ENCODE results near the gene POLN. TPM values are rescaled to one million over a fixed set of nuclear protein-coding genes. Genes with fewer than 3 reads are reported as not detected.
A peak's percentile ranks its signal among the peaks of the same experiment; 100 is the strongest.

POLN gene
- polyA plus RNA-seq, 3 donors, result 0.08 to 0.33 (median 0.28) TPM

- Histone ChIP-seq H3K27me3 (ENCODE audit: control insufficient read depth in 2 of 2, insufficient read depth in 2 of 2, low read length in 2 of 2) (peaks cover 23 to 44% of the 10 kb centered on the region in 2 donors), H3K36me3 (replicated peaks in 1 of 2; ENCODE audit: control insufficient read depth in 1 of 2, insufficient read depth in 2 of 2, low read length in 2 of 2) (no peaks in the 10 kb centered on the region), H3K9me3 (replicated peaks in 1 of 2; ENCODE audit: control insufficient read depth in 1 of 2, insufficient read depth in 1 of 2, low read length in 2 of 2) (peaks cover 0 to 5% of the 10 kb centered on the region in 2 donors), H3K27ac (ENCODE audit: low read depth in 1 of 2, low read length in 2 of 2) (no peak overlapping the region), H3K9ac (ENCODE audit: insufficient read depth, low read length, poor library complexity, severe bottlenecking) (no peak overlapping the region), H3K4me3 (replicated peaks in 1 of 3; ENCODE audit: low read depth in 2 of 3, low read length in 3 of 3) (no peak overlapping the region), H2AFZ (ENCODE audit: insufficient read depth, low read depth, low read length, poor library complexity, severe bottlenecking) (no peak overlapping the region), H3K4me1 (ENCODE audit: control insufficient read depth in 1 of 2, insufficient read depth in 2 of 2, low read length in 2 of 2) (peaks cover 3 to 13% of the 10 kb centered on the region in 2 donors), H3K79me2 (ENCODE audit: insufficient read depth, low read length) (no peaks in the 10 kb centered on the region), H4K20me1 (ENCODE audit: insufficient read depth, low read length) (no peaks in the 10 kb centered on the region), H3K4me2 (replicated peaks; ENCODE audit: extremely low read depth, low read length, poor library complexity, severe bottlenecking) (peak overlapping the region; percentile 15)
- Mint-ChIP-seq H3K36me3 (no peaks in the 10 kb centered on the region), H3K27me3 (ENCODE audit: low read depth in 3 of 3) (peaks cover 37 to 66% (median 44%) of the 10 kb centered on the region in 3 donors), H3K27ac (no peak overlapping the region), H3K9me3 (peaks cover 0 to 10% (median 2%) of the 10 kb centered on the region in 7 donors), H3K4me3 (peak overlapping the region in 1 of 2 donors; percentile 62), H3K4me1 (peaks cover 2% of the 10 kb centered on the region)
- no peak for DNase-seq
- WGBS (ENCODE audit: insufficient coverage), result 3% methylated on average over 91 of the region's 102 CpGs
- no peak for TF ChIP-seq CTCF (IDR thresholded peaks at IDR 0.05)
- intact Hi-C loops (cut with micrococcal nuclease), result no loop called here
Observed at GRCh38 chr4:2059726-2060602, 182.0 kb downstream of the POLN start.

- no peaks in the 10 kb centered on the region for H3K36me3 Mint-ChIP-seq
- H3K27me3 Mint-ChIP-seq (ENCODE audit: low read depth in 3 of 3), result peaks cover 38 to 72% (median 50%) of the 10 kb centered on the region in 3 donors
- H3K4me3 Mint-ChIP-seq, result peak within 1 kb of the TSS; percentile 54 to 62
- peaks cover 3 to 13% of the 10 kb centered on the region in 2 donors for H3K4me1 ChIP-seq (ENCODE audit: control insufficient read depth in 1 of 2, insufficient read depth in 2 of 2, low read length in 2 of 2)
- no peaks in the 10 kb centered on the region for H3K36me3 ChIP-seq (replicated peaks in 1 of 2; ENCODE audit: control insufficient read depth in 1 of 2, insufficient read depth in 2 of 2, low read length in 2 of 2)
- H3K9me3 ChIP-seq (replicated peaks in 1 of 2; ENCODE audit: control insufficient read depth in 1 of 2, insufficient read depth in 1 of 2, low read length in 2 of 2), result peaks cover 0 to 5% of the 10 kb centered on the region in 2 donors
- H3K9me3 Mint-ChIP-seq, result peaks cover 0 to 9% (median 2%) of the 10 kb centered on the region in 7 donors
- H3K79me2 ChIP-seq (ENCODE audit: insufficient read depth, low read length), result no peaks in the 10 kb centered on the region
- intact Hi-C loops (cut with micrococcal nuclease), result no loop called here
- H3K27ac ChIP-seq (ENCODE audit: low read depth in 1 of 2, low read length in 2 of 2), result no peak within 1 kb of the TSS
- WGBS (ENCODE audit: insufficient coverage), result 0% methylated on average over 102 of the region's 119 CpGs
- H3K4me2 ChIP-seq (replicated peaks; ENCODE audit: extremely low read depth, low read length, poor library complexity, severe bottlenecking), result peak within 1 kb of the TSS; percentile 63
- no peaks in the 10 kb centered on the region for H4K20me1 ChIP-seq (ENCODE audit: insufficient read depth, low read length)
- H3K27ac Mint-ChIP-seq, result no peak within 1 kb of the TSS
- H3K4me3 ChIP-seq (replicated peaks in 1 of 3; ENCODE audit: low read depth in 2 of 3, low read length in 3 of 3), result peak within 1 kb of the TSS in 1 of 3 experiments; percentile 40
- H3K4me1 Mint-ChIP-seq, result peaks cover 2% of the 10 kb centered on the region
- no peak for TF ChIP-seq CTCF (IDR thresholded peaks at IDR 0.05)
- no peak within 1 kb of the TSS for H2AFZ ChIP-seq (ENCODE audit: insufficient read depth, low read depth, low read length, poor library complexity, severe bottlenecking)
- DNase-seq, result peak; percentile 12 to 25 (median 25)
- H3K27me3 ChIP-seq (ENCODE audit: control insufficient read depth in 2 of 2, insufficient read depth in 2 of 2, low read length in 2 of 2), result peaks cover 23 to 49% of the 10 kb centered on the region in 2 donors
- H3K9ac ChIP-seq (ENCODE audit: insufficient read depth, low read length, poor library complexity, severe bottlenecking), result no peak within 1 kb of the TSS
Observed at GRCh38 chr4:2059046-2059725, 182.7 kb downstream of the POLN start, which contains the start of gene NAT8L. Gene NAT8L, plus strand, starts transcription at chr4:2059327. Its CDS starts 185 bp downstream, at chr4:2059512.

Measured in CD14-positive monocyte (primary cell).